Stimulated activated CD8-positive, alpha-beta memory T cell treated with anti-CD3 and anti-CD28 coated beads, Interleukin-4, amount 100 ng/mL, for 1 hour (primary cell): ENCODE results near the gene RAB9B.

Experiments used
- DNase-seq, 2 donors: peaks; one replicate each; pipeline ENCODE4 v3.0.0-alpha.2; 2020; ENCODE audit warnings: low read depth in 2 of 2, low spot score in 1 of 2

RAB9B gene

GRCh38 chrX:103773445-103773844, 58.6 kb downstream of the RAB9B start:
- no peak for DNase-seq
